Endodermal cell (in vitro differentiated cells): ENCODE data around the gene ATOH8. TPM values are rescaled to one million over a fixed set of nuclear protein-coding genes. Genes with fewer than 3 reads are reported as not detected.

Experiments used
- DNase-seq: peaks from one replicate; pipeline ENCODE4 v3.0.0-alpha.2; 2017
- H3K27ac ChIP-seq: 2 replicates; pipeline ENCODE4 v1.5.1; 2013; ENCODE audit warnings: mild to moderate bottlenecking, low read depth, low read length, moderate library complexity
- H3K27me3 ChIP-seq: 2 replicates; pipeline ENCODE4 v1.6.1; 2013; ENCODE audit warnings: mild to moderate bottlenecking, low read length, moderate library complexity; ENCODE audit not compliant: insufficient read depth, control insufficient read depth, poor library complexity, severe bottlenecking
- H3K36me3 ChIP-seq: 2 replicates; pipeline ENCODE4 v1.7.0; 2013; ENCODE audit warnings: mild to moderate bottlenecking, low read length, moderate library complexity; ENCODE audit not compliant: control insufficient read depth, insufficient read depth
- H3K4me1 ChIP-seq: one replicate; pipeline ENCODE4 v1.7.0; 2013; ENCODE audit warnings: low read length; ENCODE audit not compliant: control insufficient read depth, insufficient read depth
- H3K4me3 ChIP-seq: 2 replicates; pipeline ENCODE4 v1.5.1; 2013; ENCODE audit warnings: mild to moderate bottlenecking, low read length, moderate library complexity
- H3K9ac ChIP-seq: 2 replicates; pipeline ENCODE4 v1.6.1; 2013; ENCODE audit warnings: mild to moderate bottlenecking, low read length, moderate library complexity; ENCODE audit not compliant: poor library complexity, severe bottlenecking; ENCODE audit errors: extremely low read depth
- H3K9me3 ChIP-seq: 2 replicates; pipeline ENCODE4 v1.6.1; 2013; ENCODE audit warnings: mild to moderate bottlenecking, low read length, moderate library complexity; ENCODE audit not compliant: control insufficient read depth
- H3K27ac Mint-ChIP-seq: 2 replicates; pipeline ENCODE4 v1.8.0; 2020; ENCODE audit warnings: mixed read lengths
- H3K27me3 Mint-ChIP-seq: 2 replicates; pipeline ENCODE4 v1.8.0; 2021; ENCODE audit warnings: mild to moderate bottlenecking, mixed read lengths; ENCODE audit not compliant: insufficient read depth
- H3K36me3 Mint-ChIP-seq: 2 replicates; pipeline ENCODE4 v1.8.0; 2020; ENCODE audit warnings: low read depth, mixed read lengths
- H3K4me1 Mint-ChIP-seq: 2 replicates; pipeline ENCODE4 v1.8.0; 2020; ENCODE audit warnings: mixed read lengths
- H3K4me3 Mint-ChIP-seq: 2 replicates; pipeline ENCODE4 v1.8.0; 2020; ENCODE audit warnings: mild to moderate bottlenecking, moderate library complexity, mixed read lengths
- H3K9me3 Mint-ChIP-seq: 2 replicates; pipeline ENCODE4 v1.8.0; 2020; ENCODE audit warnings: mild to moderate bottlenecking, mixed read lengths
- WGBS, 2 experiments: methylation state at CpG; one replicate each; pipeline versions ENCODE4 v1.1.5 to v1.1.7; 2013; ENCODE audit warnings: missing lambda C conversion rate in 2 of 2, mixed read lengths in 1 of 2; ENCODE audit not compliant: insufficient coverage in 1 of 2, insufficient read length in 1 of 2; 5-methylcytosine and 5-hydroxymethylcytosine counted together
- total RNA-seq, 2 donors: library from RNA; stranded (reverse); fragmentation: NEBNext Ultra II Directional in 1 of 2; extraction: Animal tissue kit (Norgen Biotek cat#: 25700) in 1 of 2; gene quantifications; 2 replicates in 1 of 2; 3 replicates in 1 of 2; pipeline ENCODE4 v1.2.1, GENCODE V29; 2021
- TF ChIP-seq, protein P1 (sequence below): fragments of 200-600 bp; sonication (generic); conservative IDR thresholded peaks from 2 replicates; pipeline ENCODE4 v1.5.0; 2021; ENCODE audit warnings: antibody characterized with exemption, mild to moderate bottlenecking

Gene ATOH8
- total RNA-seq, 2 donors from 2014 or later = 1.3 to 1.6 TPM

DNA sequence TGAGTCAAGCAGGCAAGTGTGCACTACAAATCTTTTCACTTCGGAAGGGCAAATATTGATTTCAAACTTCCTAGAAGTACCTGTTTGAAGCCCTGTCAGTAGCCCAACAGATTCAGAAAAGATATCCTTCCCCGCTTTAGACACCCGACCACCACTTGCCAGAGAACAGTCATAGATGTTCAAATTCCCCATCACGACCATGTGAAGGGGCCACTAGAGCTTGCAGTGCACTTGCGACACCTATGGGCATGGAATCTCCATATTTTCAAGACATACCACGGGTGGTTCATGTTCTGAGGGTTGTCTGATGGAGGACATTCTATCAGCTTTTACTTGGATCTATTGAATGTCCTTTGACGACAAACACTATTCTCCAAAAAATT, 35.8 kb upstream of the ATOH8 start:
- peaks cover 6% of the 10 kb centered on the region for H3K27me3 ChIP-seq
- Mint-ChIP-seq H3K9me3 (peaks cover 6% of the 10 kb centered on the region), H3K27ac (no peak overlapping the region), H3K4me3 (no peak overlapping the region), H3K36me3 (no peaks in the 10 kb centered on the region), H3K27me3 (peaks cover 19% of the 10 kb centered on the region), H3K4me1 (peaks cover 28% of the 10 kb centered on the region)
- peaks cover 13% of the 10 kb centered on the region for H3K4me1 ChIP-seq
- no peak overlapping the region for H3K4me3 ChIP-seq
- peaks cover 9% of the 10 kb centered on the region for H3K9me3 ChIP-seq
- no peak overlapping the region for H3K9ac ChIP-seq
- H3K36me3 ChIP-seq = no peaks in the 10 kb centered on the region
- DNase-seq = no peak
- H3K27ac ChIP-seq = no peak overlapping the region
- TF ChIP-seq, protein P1, sequence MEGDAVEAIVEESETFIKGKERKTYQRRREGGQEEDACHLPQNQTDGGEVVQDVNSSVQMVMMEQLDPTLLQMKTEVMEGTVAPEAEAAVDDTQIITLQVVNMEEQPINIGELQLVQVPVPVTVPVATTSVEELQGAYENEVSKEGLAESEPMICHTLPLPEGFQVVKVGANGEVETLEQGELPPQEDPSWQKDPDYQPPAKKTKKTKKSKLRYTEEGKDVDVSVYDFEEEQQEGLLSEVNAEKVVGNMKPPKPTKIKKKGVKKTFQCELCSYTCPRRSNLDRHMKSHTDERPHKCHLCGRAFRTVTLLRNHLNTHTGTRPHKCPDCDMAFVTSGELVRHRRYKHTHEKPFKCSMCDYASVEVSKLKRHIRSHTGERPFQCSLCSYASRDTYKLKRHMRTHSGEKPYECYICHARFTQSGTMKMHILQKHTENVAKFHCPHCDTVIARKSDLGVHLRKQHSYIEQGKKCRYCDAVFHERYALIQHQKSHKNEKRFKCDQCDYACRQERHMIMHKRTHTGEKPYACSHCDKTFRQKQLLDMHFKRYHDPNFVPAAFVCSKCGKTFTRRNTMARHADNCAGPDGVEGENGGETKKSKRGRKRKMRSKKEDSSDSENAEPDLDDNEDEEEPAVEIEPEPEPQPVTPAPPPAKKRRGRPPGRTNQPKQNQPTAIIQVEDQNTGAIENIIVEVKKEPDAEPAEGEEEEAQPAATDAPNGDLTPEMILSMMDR = no peak
- 91 to 100% methylated on average over 7 of the region's 7 CpGs for WGBS, 2 experiments

DNA sequence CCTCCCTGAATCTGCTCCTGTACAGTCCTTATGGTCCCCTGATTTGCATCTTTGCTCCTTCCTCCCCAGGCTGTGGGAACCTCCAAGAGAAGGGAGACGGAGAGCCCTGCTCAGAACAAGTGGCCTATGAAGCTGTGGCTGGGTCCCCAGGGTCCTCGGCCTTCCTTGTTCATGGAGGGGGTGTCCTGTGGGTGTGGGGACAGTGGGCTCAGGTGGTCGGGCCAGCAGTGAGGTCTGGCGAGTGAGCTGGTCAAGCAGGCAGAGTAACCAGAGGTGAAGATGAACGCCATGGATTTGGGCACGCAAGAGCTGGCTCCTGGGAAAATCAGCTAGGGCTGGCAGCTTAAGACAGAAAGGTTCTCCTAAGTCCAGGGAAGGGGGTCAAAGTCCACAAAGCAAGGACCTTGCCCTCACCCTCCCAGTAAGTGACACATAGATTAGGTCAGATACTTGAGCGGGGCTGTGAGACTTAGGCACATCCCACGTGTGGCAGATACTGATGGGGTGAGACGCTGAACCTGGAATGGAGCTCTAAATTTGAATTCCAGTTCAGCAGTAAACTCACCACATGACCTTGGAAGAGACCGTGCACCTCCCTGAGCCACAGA, 34.8 kb upstream of the ATOH8 start:
- no peak overlapping the region for H3K4me3 ChIP-seq
- peaks cover 6% of the 10 kb centered on the region for H3K27me3 ChIP-seq
- peaks cover 9% of the 10 kb centered on the region for H3K9me3 ChIP-seq
- TF ChIP-seq, protein P1 = no peak
- no peaks in the 10 kb centered on the region for H3K36me3 ChIP-seq
- no peak overlapping the region for H3K27ac Mint-ChIP-seq
- H3K36me3 Mint-ChIP-seq = no peaks in the 10 kb centered on the region
- peaks cover 6% of the 10 kb centered on the region for H3K9me3 Mint-ChIP-seq
- H3K4me1 ChIP-seq = peaks cover 13% of the 10 kb centered on the region
- DNase-seq = no peak
- H3K9ac ChIP-seq = no peak overlapping the region
- no peak overlapping the region for H3K27ac ChIP-seq
- H3K4me1 Mint-ChIP-seq = peaks cover 28% of the 10 kb centered on the region
- H3K4me3 Mint-ChIP-seq = no peak overlapping the region
- 97 to 98% methylated on average over 7 to 10 of the region's 10 CpGs for WGBS, 2 experiments
- H3K27me3 Mint-ChIP-seq = peaks cover 20% of the 10 kb centered on the region

DNA sequence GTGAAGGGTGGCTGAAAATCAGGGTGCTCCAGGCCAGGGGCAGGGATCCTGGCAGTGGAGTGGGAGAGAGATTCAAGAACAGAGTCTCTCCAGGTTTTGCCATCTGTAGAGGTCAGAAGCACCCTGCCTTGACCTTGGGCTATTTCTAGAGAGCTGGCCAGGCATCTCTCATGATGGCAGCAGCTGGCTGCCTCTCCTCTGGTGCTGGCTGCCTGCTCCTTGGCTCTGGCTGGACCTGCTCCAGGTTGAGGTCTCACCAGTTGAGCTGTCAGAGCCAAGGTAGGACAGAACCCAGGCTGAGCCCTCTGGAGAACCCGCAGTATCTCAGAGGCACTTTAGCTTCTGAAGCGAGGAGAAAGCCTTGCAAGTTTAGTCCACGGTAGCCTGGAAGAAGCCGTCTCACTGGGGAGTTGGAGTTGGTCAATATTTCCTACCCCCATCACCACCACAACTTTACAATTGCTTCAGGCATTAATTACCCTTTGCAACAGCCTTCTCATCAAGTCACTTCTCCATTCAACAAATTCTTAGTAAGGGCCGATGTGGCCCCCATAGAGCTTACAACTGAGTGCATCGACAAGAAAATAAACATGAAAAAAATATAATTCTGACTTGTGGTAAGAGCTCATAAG, 34.1 kb upstream of the ATOH8 start:
- Histone ChIP-seq H3K4me3 (no peak overlapping the region), H3K4me1 (peaks cover 13% of the 10 kb centered on the region), H3K9ac (no peak overlapping the region), H3K36me3 (no peaks in the 10 kb centered on the region), H3K27me3 (peaks cover 7% of the 10 kb centered on the region), H3K9me3 (peaks cover 9% of the 10 kb centered on the region), H3K27ac (no peak overlapping the region)
- no peak for DNase-seq
- Mint-ChIP-seq H3K9me3 (peaks cover 6% of the 10 kb centered on the region), H3K4me1 (peaks cover 28% of the 10 kb centered on the region), H3K27me3 (peaks cover 23% of the 10 kb centered on the region), H3K27ac (no peak overlapping the region), H3K36me3 (no peaks in the 10 kb centered on the region), H3K4me3 (no peak overlapping the region)
- TF ChIP-seq, protein P1 = no peak
- 90 to 96% methylated on average over 3 to 6 of the region's 6 CpGs for WGBS, 2 experiments
